ENCODE results near the gene RNPC3.

RNPC3 gene, protein sequence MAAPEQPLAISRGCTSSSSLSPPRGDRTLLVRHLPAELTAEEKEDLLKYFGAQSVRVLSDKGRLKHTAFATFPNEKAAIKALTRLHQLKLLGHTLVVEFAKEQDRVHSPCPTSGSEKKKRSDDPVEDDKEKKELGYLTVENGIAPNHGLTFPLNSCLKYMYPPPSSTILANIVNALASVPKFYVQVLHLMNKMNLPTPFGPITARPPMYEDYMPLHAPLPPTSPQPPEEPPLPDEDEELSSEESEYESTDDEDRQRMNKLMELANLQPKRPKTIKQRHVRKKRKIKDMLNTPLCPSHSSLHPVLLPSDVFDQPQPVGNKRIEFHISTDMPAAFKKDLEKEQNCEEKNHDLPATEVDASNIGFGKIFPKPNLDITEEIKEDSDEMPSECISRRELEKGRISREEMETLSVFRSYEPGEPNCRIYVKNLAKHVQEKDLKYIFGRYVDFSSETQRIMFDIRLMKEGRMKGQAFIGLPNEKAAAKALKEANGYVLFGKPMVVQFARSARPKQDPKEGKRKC

DNA sequence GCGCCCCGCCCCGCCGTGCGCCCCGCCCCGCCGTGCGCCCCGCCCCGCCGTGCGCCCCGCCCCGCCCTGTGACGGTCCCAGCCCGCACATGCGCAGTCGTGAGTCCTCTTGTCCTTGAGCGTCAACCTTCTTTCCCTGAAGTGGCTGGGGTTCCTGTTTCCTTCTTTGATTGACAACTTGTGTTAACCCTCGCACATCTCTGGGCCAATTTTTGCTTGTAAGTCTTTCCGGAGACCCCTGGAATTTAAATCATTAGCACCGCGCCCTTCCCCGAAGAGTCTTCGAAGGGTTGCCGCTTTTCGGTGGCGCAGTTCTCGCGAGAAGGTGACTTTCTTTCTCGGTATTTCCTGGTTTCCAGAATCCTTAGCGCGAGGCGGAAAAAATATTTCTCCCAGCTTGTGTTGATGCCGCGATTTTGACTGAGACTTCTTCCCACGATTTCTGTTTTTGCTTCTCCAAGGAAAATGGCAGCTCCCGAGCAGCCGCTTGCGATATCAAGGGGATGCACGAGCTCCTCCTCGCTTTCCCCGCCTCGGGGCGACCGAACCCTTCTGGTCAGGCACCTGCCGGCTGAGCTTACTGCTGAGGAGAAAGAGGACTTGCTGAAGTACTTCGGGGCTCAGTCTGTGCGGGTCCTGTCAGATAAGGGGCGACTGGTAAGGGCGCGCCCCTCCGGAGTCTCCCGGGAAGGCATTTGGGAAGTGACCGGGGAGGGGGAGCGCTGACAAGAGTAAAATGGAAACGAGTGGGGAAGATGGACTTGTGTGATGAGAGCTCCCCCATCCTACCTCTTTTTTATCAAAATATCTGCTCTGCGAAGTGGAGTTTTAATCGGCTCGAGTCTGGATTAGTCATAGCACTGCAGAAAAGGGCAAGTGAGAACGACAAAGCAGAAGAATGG, at the start of gene RNPC3:
Gene RNPC3, plus strand, starts transcription at position 93 of the 901 bp plus-strand sequence. Its CDS starts 372 bp downstream, at position 465.
- peak; percentile 99 for DNase-seq

DNA sequence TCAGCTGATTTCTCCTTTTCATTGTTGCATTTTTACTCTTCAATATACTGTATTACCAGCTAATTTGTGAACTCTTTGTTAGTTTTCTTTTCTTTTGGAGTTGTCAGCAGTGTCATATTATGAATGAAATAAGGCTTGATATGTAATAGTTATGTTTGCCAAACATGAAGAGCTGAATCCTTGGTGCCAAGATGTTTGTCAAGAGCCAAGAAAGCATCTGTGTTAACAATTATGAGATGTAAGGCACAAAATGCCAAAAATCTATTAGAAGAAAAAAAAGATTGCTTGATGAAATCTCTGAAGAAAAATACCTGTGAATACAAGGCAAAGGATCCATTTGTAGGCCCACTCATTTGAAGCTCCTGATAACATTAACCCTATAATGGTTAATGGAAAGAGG, 48.4 kb upstream of the RNPC3 start:
- DNase-seq, result no peak

DNA sequence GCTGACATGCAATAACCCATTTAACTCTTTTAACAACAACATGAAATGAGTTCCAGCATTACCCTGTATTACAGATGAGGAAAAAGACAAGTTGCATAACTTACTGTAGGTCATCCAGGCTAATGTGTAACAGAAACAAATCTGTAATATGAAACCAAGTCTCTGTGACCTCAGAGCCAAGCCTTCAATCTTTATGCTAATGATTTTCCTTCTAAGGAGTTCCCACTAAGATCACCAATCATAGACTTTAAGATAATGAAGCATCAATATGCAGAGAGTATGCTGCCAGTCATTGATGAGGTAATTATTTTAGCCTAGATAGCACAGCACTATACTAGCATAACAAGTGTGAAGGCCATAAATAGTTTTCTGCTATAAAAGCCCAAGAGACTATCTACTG, 35.6 kb upstream of the RNPC3 start:
- DNase-seq, result peak; percentile 62

DNA sequence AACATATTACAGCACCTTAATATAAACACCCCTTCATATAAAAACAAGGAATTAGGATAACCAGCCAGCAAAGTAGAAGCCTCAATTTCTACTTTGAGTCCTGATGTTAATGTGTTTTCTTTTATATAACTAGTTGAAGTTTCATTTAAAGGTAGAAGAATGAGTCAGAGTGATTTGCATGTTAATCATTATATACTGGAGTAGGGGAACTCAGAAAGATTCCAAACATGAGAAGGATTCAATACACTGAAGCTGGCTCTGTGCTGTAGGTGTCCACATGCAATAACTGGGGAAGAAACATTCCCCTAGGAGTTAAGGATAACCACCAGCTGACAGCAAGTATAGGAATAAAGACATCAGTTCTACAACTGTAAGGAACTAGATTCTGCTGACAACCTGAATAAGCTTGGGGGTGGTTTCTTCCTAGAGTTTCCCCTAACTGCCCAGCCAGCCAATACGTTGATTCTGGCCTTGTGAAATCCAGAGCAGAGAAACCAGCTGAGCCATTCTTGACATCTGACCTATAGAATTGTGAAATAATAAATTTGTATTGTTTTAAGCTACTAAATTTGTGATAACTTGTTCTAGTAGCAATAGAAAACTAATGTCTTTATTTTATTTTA, 33.4 kb upstream of the RNPC3 start:
- no peak for DNase-seq

DNA sequence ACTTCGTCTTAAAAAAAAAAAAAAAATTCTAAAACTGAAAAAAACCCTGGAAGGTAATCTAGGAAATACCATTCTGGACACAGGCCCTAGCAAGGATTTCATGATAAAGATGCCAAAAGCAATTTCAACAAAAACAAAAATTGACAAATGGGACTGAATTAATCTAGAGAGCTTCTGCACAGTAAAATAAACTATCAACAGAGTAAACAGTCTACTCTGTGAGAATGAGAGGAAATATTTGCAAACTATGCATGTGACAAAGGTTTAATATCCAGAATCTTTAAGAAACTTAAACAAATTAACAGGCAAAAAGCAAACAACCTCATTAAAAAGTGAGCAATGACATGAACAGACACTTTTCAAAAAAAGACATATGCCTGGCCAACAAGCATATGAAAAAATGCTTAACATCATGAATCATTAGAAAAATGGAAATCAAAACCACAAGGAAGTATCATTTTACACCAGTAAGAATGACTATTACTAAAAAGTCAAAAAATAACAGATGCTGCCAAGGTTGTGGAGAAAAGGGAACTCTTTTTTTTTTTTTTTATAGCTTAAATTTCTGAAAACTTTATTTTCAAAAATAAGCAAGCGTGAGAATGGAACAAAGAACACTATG, 29.4 kb upstream of the RNPC3 start:
- DNase-seq, result no peak

DNA sequence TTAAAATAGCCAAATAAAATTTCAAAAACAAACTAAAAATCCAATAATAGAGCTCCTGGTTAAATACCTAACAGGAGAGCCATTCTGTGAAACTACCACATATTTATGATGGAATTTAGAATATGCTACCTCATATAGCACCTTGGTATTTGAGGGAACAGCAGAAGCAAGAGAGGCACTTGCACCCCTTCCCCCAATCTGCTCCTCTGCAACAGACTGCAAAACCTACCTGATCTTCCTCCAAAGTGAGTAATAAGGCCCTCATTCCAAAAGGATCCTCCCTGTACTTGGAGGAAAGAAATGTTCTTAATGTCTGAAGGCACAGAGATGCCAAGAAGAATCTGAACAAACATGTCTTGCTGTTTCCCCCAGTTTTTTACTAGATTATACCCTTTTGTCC, 28.1 kb upstream of the RNPC3 start:
- DNase-seq, result no peak

DNA sequence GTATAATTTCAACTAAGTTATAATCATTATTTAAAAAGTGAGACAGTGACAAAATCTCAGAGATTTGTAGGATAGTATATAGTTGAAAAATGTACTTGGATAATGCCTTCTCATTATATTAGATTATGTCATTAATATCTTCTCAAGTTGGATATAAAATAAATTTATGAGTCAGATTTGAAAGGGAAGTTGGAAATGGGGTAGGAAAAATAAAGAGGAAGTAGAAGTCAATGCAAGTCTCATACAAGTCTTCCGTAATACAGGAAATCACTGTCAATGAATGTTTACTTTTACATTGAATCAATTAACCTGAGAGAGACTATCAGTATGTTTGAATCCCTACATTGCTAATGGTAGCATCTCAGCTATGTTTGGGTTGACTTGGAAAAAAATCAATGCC, 16.2 kb upstream of the RNPC3 start:
- no peak for DNase-seq

DNA sequence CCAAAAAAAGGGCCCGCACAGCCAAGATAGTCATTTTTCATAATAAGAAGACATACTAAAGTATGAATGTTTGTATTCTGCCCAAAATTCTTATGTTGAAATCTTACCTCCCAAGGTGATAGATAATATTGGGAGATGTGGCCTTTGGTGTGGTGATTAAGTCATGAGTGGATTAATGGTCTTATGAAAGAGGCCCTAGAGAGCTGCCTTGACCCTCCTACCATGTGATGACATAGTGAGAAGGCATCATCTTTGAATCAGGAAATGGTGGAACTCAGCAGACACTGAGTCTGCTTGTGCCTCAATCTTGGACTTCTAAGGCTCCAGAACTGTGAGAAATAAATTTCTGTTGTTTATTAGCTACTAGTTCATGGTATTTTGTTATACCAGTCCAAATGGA, 11.8 kb upstream of the RNPC3 start:
- DNase-seq, result no peak

DNA sequence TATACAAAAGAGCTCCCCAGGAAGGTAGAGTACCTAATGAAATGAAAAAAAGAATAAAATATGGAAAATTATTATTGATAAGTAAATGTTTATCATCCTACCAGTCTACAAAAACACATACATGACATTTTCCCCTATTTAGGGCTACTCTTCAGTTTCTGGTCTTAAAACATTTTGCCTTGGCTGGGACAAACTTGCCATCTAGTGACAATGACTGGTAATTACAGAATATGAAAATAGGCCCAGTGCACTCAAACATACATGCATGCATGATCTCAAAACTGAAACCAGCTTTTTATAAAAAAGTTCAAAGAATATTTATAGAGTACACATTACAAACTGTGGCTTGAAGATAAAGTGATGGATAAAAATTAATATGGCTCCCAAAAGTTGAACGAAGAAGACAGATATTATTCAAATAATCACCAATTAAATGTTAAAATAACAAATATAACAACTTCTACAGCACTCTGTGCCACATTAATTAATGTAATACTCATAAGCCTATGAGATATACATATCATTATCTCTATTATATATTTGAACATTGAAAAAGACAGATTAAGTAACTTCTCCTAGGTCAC, 10.5 kb upstream of the RNPC3 start:
- DNase-seq, result peak; percentile 85

DNA sequence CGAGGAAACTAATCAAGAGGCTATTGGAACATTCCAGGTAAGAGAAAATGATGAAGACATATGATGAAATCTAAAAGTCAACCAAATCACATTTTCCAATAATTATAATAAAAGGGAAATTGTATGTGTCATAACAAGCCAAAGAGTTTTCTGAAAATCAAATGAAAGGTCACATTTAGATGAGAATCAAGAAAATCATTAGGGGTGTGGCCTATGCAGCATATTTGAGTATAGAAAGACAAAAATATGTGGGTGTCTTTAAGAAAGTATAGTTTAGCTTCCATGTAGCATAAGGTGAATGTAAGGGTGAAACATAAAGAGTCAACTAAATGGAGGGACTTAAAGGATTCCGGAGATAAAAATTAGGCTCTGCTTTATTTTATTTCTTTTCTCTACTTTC, 9.2 kb upstream of the RNPC3 start:
- DNase-seq, result no peak

DNA sequence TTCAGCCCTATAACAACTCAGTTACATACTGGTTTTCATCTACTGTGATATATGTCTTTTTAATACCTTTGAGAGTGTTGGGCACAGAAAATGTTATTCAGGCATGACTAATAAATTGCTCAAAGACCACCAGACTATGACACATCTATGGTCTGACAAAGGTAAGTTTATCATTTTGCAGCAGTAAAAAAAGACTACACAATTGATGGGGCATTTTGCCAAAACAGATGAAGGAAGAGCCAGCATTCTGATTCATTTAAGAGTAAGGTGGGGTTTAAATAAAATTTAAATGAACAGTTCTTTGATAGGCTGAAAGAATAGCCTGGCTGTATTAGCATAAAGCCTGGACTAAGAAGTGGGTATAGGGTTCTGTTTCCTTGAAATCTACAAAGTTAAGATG, 8.8 kb upstream of the RNPC3 start:
- no peak for DNase-seq

DNA sequence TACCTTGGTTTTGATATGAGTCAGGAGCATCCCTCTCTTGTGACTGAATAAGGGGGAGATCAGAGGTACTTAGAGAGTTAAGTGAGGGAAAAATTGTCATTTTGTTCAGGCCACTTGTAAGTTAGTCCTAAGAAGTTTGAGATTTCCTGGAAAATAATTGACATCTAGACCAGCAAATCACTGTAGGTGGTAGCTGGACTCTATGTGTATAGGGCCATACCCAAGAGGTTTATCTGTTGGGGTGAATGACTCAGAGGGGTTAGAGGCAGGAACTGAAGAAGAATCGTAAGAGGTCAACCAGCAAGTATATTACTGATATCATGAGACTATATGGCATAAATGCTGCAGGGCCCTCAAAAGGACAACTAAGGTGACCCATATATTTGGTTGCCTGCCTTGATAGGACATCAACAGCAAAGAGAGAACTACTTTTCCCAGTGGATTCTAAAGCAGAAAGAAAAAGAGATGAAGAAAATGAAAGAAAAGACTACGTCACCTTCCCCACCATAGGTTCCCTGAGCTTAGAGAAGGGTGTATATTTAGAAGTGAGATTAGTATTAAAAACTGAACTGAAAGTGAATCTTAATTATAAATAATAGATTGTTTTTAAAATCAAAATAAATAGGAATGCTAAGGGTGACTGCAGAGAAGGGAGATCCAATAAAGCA, 8.0 kb upstream of the RNPC3 start:
- no peak for DNase-seq

DNA sequence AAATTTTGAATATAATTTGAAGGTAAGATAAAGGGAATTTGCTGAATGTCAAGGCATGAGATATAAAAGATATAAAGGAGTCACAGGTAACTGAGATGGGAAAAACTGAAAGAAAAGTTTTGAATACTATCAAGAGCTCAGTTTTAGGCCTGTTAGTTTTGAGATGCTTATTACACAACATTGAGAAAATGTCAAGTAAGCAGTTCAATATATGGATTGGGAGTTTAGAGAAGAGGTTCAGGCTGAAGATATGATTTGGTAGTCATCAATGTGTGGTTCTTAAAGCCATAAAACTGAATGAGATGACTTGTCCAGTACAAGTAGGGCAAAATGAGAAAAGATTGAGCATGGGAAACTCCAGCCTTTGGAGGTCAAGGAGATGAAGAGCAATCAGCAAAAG, 4.7 kb upstream of the RNPC3 start:
- no peak for DNase-seq

DNA sequence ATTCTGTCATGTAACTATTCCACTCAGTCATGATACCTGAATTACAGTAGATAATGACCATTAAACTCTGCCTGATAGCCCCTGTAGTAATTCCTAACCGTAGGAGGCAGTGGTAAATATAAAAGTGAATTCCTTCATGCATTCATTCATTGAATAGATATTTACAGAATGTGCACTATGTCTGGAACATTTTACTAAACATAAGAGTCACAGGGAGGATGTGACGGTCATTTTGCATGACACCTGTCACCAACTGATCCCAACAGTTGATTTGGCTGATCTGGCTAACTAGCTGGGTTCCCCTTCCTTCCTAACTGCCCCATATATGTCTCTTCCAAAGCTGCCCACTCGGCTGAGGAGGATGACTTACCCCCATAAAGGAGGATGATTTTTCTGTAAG, 2.2 kb upstream of the RNPC3 start:
- DNase-seq, result no peak

DNA sequence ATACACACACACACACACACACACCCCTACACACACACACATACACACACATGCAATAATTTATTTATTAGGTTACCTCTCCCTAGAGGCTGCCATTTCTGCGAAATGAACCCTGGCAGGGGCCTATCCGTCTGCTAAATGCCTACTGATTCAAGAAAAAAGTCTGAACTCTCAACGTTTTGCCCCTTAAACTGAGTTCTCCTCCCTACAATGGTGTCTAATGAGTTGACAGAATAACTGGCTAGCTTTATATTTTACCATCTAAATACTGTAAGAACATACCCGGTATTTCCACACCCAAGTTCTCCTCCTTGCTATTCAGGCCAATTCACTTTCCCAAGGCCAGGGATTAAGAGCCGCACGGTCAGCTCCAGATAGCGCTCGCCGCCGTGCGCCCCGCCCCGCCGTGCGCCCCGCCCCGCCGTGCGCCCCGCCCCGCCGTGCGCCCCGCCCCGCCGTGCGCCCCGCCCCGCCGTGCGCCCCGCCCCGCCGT, 339 bp upstream of the RNPC3 start:
- peak; percentile 93 for DNase-seq

DNA sequence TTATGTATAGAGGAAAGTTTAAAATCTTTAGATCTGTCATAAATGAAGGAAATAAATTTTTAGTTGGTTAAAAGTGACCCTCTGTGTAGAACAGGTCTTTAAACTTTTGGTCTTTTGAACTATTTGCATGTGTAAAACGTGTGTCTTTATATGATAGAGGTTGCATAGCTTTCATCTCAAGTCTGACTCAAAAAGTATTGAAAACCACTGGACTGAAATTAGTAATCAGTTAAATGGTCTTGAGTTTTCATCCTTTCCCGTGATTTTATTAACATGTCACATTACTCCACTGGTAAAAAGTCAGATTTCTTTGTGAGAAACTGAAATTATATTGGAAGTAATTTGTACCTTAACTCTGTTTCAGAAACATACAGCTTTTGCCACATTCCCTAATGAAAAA, 1.8 kb downstream of the RNPC3 start:
- no peak for DNase-seq

DNA sequence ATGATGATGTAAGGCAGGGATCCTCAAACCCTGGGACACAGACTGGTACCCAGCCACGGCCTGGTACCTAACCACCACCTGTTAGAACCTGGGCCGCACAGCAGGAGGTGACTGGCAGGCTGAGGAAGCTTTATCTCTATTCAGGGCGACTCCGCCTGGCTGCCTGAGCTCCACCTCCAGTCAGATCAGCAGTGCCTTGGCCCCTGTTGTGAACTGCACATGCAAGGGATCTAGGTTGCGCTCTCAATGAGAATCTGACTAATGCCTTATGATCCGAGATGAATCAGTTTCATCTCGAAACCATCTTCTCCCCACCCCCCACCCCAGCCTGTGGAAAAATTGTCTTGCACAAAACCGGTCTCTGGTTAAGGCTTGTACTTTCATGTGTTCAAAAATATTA, 4.2 kb downstream of the RNPC3 start:
- DNase-seq, result peak; percentile 24

DNA sequence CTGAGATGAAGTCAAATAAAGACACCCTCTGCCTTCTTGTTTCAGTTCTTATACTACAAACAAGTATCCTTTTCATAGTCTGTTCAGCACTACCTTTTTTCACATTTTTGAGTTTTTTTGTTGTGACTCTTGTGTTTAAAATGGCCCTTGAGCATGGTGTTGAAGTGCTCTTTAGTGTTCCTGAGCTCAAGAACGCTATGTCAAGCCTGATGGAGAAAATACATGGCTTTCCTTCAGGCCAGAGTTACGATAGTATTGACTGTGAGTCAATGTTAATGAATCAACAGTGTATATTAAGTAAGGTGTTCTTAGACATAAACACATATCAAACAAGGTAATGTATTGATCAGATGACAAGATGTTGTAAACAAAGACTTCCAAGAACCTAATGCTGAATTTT, 12.7 kb downstream of the RNPC3 start:
- no peak for DNase-seq

DNA sequence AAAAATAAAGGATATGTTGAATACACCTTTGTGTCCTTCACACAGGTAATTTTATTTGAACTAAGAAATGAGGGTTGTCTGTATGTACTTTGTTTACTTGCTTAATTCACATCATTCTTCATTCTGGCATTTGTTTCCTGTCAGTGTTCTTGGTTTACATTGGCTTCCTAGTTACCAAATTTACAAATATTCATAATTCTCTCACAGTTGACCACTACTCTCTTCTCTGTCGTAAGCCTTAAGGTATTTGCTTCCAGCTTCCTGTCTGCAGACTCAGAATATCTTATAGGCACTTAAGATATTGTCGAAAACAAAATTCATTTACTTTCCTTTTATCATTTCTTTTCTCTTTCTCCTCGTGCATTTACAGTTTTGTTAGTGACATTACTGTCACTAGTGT, 15.9 kb downstream of the RNPC3 start:
- DNase-seq, result no peak

DNA sequence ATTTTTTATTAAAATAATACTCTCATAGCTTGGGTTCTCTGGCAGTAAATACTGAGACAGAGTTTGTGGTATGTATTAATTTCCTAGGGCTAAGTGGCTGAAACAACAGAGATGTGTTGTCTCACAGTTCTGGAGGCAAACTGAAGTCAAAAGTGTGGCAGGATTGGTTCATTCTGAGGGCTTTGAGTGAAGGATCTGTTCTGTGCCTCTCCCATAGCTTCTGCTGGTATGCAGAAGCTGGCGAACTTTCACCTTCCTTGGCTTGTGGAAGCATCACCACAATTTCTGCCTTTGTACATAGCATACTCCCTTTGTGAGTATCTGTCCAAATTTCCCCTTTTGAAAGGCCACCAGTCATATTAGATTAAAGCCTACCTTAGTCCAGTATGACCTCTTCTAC, 21.0 kb downstream of the RNPC3 start:
- DNase-seq, result no peak

DNA sequence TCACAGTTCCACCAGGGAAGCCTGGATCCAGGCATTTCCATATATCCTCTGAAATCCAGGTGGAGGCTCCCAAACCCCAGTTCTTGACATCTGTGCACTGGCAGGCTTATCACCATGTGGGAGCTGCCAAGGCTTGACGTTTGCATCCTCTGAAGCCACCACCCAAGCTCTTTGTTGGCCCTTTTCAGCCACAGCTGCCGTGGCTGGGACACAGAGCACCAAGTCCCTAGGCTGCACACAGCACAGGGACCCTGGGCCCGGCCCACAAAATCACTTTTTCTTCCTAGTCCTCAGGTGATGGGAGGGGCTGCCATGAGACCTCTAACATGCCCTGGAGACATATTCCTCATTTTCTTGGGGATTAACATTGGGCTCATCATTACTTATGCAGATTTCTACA, 22.3 kb downstream of the RNPC3 start:
- no peak for DNase-seq

DNA sequence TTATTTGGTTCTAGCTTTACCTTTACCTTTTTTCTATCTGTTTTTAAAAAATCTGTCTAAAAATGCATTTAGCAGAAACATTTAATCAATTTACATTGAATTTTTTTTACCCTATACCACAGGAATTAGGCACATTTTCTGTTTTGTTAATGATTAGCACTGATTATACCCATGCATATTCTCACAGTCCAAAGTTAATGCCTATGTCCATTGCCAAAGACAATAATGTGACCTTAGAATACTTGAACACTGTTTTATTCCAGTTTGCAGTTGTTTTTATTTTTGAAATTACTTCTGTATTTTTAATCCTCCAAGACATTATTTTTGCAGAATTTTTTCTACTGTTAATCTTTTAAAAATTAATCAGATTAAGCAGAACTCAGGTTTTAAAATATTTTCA, 34.9 kb downstream of the RNPC3 start:
- no peak for DNase-seq
